Measurements from ENCODE around the gene PLCL1.

DNA sequence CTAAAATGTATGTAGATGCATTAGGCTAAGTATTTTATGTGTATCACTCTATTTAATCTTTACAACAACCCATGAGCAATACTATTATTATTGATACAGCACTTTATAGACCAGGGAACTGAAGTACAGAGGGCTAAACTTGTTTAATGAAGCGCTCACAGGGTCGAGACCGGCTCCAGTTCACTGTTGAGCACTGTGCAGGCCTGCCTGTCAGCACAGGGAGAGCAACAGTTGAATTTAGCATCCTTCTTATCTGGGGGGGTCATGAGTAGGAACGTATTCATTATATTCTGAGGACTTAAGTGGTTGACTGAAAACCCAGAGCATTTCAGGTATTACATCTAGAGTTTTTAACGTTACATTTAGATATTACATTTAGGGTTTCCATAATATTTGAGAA, 120.1 kb downstream of the PLCL1 start:
- TF ChIP-seq, protein P1, sequence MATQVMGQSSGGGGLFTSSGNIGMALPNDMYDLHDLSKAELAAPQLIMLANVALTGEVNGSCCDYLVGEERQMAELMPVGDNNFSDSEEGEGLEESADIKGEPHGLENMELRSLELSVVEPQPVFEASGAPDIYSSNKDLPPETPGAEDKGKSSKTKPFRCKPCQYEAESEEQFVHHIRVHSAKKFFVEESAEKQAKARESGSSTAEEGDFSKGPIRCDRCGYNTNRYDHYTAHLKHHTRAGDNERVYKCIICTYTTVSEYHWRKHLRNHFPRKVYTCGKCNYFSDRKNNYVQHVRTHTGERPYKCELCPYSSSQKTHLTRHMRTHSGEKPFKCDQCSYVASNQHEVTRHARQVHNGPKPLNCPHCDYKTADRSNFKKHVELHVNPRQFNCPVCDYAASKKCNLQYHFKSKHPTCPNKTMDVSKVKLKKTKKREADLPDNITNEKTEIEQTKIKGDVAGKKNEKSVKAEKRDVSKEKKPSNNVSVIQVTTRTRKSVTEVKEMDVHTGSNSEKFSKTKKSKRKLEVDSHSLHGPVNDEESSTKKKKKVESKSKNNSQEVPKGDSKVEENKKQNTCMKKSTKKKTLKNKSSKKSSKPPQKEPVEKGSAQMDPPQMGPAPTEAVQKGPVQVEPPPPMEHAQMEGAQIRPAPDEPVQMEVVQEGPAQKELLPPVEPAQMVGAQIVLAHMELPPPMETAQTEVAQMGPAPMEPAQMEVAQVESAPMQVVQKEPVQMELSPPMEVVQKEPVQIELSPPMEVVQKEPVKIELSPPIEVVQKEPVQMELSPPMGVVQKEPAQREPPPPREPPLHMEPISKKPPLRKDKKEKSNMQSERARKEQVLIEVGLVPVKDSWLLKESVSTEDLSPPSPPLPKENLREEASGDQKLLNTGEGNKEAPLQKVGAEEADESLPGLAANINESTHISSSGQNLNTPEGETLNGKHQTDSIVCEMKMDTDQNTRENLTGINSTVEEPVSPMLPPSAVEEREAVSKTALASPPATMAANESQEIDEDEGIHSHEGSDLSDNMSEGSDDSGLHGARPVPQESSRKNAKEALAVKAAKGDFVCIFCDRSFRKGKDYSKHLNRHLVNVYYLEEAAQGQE (IDR thresholded peaks at IDR 0.05; ENCODE audit: insufficient replicate concordance, low read depth), result no peak
- TF ChIP-seq, protein P2, sequence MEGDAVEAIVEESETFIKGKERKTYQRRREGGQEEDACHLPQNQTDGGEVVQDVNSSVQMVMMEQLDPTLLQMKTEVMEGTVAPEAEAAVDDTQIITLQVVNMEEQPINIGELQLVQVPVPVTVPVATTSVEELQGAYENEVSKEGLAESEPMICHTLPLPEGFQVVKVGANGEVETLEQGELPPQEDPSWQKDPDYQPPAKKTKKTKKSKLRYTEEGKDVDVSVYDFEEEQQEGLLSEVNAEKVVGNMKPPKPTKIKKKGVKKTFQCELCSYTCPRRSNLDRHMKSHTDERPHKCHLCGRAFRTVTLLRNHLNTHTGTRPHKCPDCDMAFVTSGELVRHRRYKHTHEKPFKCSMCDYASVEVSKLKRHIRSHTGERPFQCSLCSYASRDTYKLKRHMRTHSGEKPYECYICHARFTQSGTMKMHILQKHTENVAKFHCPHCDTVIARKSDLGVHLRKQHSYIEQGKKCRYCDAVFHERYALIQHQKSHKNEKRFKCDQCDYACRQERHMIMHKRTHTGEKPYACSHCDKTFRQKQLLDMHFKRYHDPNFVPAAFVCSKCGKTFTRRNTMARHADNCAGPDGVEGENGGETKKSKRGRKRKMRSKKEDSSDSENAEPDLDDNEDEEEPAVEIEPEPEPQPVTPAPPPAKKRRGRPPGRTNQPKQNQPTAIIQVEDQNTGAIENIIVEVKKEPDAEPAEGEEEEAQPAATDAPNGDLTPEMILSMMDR (IDR thresholded peaks at IDR 0.05; ENCODE audit: insufficient read depth, low read length), result no peak

Measured in HL-60 (cell line).